Measurements from ENCODE around the gene USP37. TPM values are rescaled to one million over a fixed set of nuclear protein-coding genes. Genes with fewer than 3 reads are reported as not detected.
"Not testable (repeated sequence)": the region's sequence is repeated elsewhere in the genome, so short reads cannot be mapped to it uniquely, and the experiment has no call there.

Gene USP37
- total RNA-seq, 3 donors from 2014 or later: 6.9 to 24.6 (median 14.4) TPM

DNA sequence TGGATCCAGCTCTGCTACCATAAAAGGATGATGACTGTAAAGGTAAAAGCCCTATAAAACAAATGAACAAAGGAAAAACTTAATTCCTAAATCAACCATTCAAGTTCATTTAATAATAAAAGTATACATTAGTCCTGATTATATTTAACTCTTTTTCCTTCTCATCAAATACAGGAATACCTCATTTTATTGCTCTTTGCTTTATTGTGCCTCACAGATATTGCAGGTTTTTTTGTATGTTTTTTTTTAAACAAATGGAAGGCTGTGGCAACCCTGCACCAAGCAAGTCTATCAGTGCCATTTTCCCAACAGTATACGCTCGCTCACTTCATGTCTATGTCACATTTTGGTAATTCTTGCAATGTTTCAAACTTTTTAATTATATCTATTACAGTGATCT is 38.2 kb downstream of the USP37 start:
- H3K9me3 ChIP-seq: no peaks in the 10 kb centered on the region
- intact Hi-C loops (cut with DNase I; ENCODE audit: low total_unique reads): no loop called here
- H3K27me3 ChIP-seq: no peaks in the 10 kb centered on the region
- H3K4me1 ChIP-seq: no peaks in the 10 kb centered on the region
- H3K4me3 ChIP-seq: no peak overlapping the region
- no peak overlapping the region for H3K27ac ChIP-seq
- TF ChIP-seq, protein P1, sequence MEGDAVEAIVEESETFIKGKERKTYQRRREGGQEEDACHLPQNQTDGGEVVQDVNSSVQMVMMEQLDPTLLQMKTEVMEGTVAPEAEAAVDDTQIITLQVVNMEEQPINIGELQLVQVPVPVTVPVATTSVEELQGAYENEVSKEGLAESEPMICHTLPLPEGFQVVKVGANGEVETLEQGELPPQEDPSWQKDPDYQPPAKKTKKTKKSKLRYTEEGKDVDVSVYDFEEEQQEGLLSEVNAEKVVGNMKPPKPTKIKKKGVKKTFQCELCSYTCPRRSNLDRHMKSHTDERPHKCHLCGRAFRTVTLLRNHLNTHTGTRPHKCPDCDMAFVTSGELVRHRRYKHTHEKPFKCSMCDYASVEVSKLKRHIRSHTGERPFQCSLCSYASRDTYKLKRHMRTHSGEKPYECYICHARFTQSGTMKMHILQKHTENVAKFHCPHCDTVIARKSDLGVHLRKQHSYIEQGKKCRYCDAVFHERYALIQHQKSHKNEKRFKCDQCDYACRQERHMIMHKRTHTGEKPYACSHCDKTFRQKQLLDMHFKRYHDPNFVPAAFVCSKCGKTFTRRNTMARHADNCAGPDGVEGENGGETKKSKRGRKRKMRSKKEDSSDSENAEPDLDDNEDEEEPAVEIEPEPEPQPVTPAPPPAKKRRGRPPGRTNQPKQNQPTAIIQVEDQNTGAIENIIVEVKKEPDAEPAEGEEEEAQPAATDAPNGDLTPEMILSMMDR (IDR thresholded peaks at IDR 0.05): no peak
- TF ChIP-seq POLR2A (IDR thresholded peaks at IDR 0.05) (no peak), POLR2AphosphoS5 (IDR thresholded peaks at IDR 0.05) (no peak)
- DNase-seq (ENCODE audit: low spot score in 2 of 2): no peak
- H3K36me3 ChIP-seq: peaks cover 17% of the 10 kb centered on the region

DNA sequence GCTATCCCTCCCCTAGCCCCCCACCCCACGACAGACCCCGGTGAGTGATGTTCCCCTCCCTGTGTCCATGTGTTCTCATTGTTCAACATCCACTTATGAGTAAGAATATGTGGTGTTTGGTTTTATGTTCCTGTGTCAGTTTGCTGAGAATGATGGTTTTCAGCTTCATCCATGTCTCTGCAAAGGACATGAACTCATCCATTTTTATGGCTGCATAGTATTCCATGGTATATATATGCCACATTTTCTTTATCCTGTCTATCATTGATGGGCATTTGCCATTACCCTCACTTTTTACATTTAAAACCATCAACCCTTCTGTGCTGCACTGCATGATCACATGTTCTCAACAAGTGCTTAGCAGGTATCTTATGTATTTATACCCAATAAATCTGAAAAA is 39.7 kb downstream of the USP37 start:
- H3K4me1 ChIP-seq; H3K27ac ChIP-seq; H3K27me3 ChIP-seq; H3K9me3 ChIP-seq; intact Hi-C loops (cut with DNase I; ENCODE audit: low total_unique reads); DNase-seq (ENCODE audit: low spot score in 2 of 2); H3K4me3 ChIP-seq: not testable (repeated sequence)
- H3K36me3 ChIP-seq: peaks cover 17% of the 10 kb centered on the region

DNA sequence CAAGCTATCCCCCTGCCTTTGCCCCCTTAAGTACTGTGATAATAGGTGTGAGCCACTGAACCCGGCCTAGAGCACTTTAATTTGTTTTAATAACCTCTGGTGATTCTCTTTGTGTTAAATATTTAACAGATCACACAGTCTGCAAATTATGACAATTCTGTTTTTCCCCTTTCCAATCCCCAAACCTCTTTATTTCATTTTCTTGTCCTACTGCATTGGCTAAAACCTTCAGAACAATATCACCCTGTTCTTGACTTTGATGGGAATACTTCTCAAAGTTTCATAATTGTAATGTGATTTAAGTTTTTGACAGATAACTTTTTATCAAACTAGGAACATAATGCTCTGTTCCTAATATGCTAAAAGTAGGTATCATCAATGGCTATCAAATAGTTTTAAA is 44.5 kb downstream of the USP37 start:
- Histone ChIP-seq H3K4me1 (no peaks in the 10 kb centered on the region), H3K27ac (no peak overlapping the region), H3K36me3 (peaks cover 6% of the 10 kb centered on the region), H3K27me3 (no peaks in the 10 kb centered on the region), H3K4me3 (no peak overlapping the region), H3K9me3 (no peaks in the 10 kb centered on the region)
- no peak for TF ChIP-seq POLR2A (IDR thresholded peaks at IDR 0.05)
- TF ChIP-seq, protein P1 (IDR thresholded peaks at IDR 0.05): no peak
- no peak for TF ChIP-seq POLR2AphosphoS5 (IDR thresholded peaks at IDR 0.05)
- intact Hi-C loops (cut with DNase I; ENCODE audit: low total_unique reads): no loop called here
- no peak for DNase-seq (ENCODE audit: low spot score in 2 of 2)

DNA sequence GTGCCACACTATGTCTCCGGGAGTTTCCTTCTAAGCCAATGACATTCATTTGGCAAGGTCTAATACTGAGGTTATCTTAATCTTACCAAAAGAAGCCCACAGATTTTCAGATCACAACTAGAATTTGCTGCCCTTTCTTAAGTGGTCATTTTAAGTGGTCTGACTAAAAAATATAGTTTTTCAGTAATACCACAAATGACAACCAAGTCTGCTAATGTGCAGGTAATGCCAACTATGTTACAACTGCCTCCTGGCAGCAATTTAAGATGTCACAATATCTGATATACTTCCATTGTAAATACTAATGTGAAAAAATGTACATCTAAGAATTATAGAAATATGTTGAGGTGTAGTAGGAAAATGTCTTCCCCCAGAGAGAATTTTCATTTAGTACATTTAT is 49.3 kb downstream of the USP37 start:
- H3K4me3 ChIP-seq: no peak overlapping the region
- no peak for DNase-seq (ENCODE audit: low spot score in 2 of 2)
- intact Hi-C loops (cut with DNase I; ENCODE audit: low total_unique reads): no loop called here

DNA sequence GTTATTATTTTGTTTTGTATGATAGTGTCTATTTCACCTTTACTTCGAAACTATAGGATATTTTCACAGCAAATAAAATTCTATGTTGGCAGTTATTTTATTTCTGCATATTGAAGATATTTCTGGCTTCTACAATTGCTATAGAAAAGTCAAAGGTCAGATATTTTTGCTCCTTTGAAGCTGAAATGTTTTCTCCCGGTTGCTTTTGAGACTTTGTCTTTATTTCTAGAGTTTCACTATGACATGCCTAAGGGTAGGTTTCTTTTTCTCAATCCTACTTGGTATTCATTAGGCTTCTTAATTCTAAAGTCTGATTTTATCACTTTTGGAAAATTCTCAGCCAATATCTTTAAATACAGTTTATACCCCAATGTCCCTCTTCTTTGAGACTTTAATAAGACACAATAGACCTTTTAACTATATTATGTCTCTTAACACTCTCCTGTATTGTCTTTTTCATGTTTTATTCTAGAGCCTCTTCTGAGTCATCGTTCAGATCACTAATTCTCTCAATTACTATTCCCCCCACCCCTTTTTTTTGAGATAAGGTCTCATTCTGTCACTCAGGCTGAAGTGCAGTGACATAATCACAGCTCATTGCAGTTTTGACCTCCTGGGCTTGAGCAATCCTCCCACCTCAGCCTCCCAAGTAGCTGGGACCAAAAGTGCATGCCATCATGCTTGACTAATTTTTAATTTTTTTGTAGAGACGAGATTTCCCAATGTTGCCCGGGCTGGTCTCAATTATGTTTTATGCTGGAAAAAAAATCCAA is 50.5 kb downstream of the USP37 start:
- TF ChIP-seq POLR2A (IDR thresholded peaks at IDR 0.05) (no peak), POLR2AphosphoS5 (IDR thresholded peaks at IDR 0.05) (no peak)
- TF ChIP-seq, protein P1 (IDR thresholded peaks at IDR 0.05): no peak
- H3K4me1 ChIP-seq: no peaks in the 10 kb centered on the region
- no peak overlapping the region for H3K4me3 ChIP-seq
- no peak overlapping the region for H3K27ac ChIP-seq
- no peaks in the 10 kb centered on the region for H3K36me3 ChIP-seq
- no peaks in the 10 kb centered on the region for H3K27me3 ChIP-seq
- DNase-seq (ENCODE audit: low spot score in 2 of 2): no peak
- no peaks in the 10 kb centered on the region for H3K9me3 ChIP-seq
- intact Hi-C loops (cut with DNase I; ENCODE audit: low total_unique reads): no loop called here

More for the DNA sequence above, 49.3 kb downstream of the USP37 start:
- Histone ChIP-seq H3K27me3 (no peaks in the 10 kb centered on the region), H3K4me1 (no peaks in the 10 kb centered on the region), H3K27ac (no peak overlapping the region), H3K9me3 (no peaks in the 10 kb centered on the region), H3K36me3 (no peaks in the 10 kb centered on the region)
- TF ChIP-seq POLR2AphosphoS5 (IDR thresholded peaks at IDR 0.05): no peak
- TF ChIP-seq POLR2A (IDR thresholded peaks at IDR 0.05): no peak
- TF ChIP-seq, protein P1 (IDR thresholded peaks at IDR 0.05): no peak

Data from breast epithelium (tissue), 4 donors.